SU-DHL-6 (cell line): ENCODE data around the gene AQP2.

Source experiments
- H2AFZ ChIP-seq: fragments of 200-600 bp; sonication (generic); 2 replicates; pipeline ENCODE4 v1.6.1; 2014; ENCODE audit warnings: low read depth, mild to moderate bottlenecking, moderate library complexity, mixed read lengths, antibody characterized with exemption, low read length; ENCODE audit not compliant: severe bottlenecking
- H3F3A ChIP-seq: fragments of 200-600 bp; shearing (Covaris generic); 2 replicates; pipeline ENCODE4 v1.6.0; 2016; ENCODE audit warnings: antibody characterized with exemption, mild to moderate bottlenecking; ENCODE audit not compliant: insufficient read depth
- H3K27ac ChIP-seq: fragments of 200-600 bp; sonication (generic); 2 replicates; pipeline ENCODE4 v1.5.1; 2016; ENCODE audit warnings: low read depth, mild to moderate bottlenecking, low read length, moderate library complexity, mixed read lengths
- H3K27me3 ChIP-seq: fragments of 200-600 bp; sonication (generic), shearing (Covaris generic); 2 replicates; pipeline ENCODE4 v1.6.0; 2014; ENCODE audit warnings: mild to moderate bottlenecking, low read length
- H3K36me3 ChIP-seq: fragments of 200-600 bp; sonication (generic); 2 replicates; pipeline ENCODE4 v1.6.1; 2014; ENCODE audit warnings: mild to moderate bottlenecking, low read length, mixed read lengths
- H3K4me2 ChIP-seq: fragments of 300-600, 200-600 bp; shearing (Covaris generic), sonication (generic); 2 replicates; pipeline ENCODE4 v1.6.0; 2014; ENCODE audit warnings: low read length, low read depth, mild to moderate bottlenecking; ENCODE audit not compliant: poor library complexity, severe bottlenecking
- H3K4me3 ChIP-seq: fragments of 200-600 bp; sonication (generic); 2 replicates; pipeline ENCODE4 v1.5.1; 2014; ENCODE audit warnings: antibody characterized with exemption, low read length, mild to moderate bottlenecking, mixed read lengths; ENCODE audit not compliant: insufficient read depth, poor library complexity, severe bottlenecking
- H3K79me2 ChIP-seq: fragments of 200-600 bp; sonication (generic); 2 replicates; pipeline ENCODE4 v1.6.1; 2014; ENCODE audit warnings: mild to moderate bottlenecking, low read length, moderate library complexity; ENCODE audit not compliant: insufficient read depth
- H3K9ac ChIP-seq: fragments of 200-600 bp; sonication (generic); 2 replicates; pipeline ENCODE4 v1.7.0; 2014; ENCODE audit warnings: mild to moderate bottlenecking, low read length
- H3K9me2 ChIP-seq: fragments of 200-600 bp; sonication (generic); replicated peaks from 2 replicates; pipeline ENCODE4 v1.6.1; 2014; ENCODE audit warnings: low read length; ENCODE audit not compliant: insufficient read depth
- H3K9me3 ChIP-seq: fragments of 200-600 bp; sonication (generic); 2 replicates; pipeline ENCODE4 v1.6.1; 2014; ENCODE audit warnings: low read length, mixed read lengths; ENCODE audit not compliant: insufficient read depth
- H4K20me1 ChIP-seq: fragments of 200-600 bp; sonication (generic); 2 replicates; pipeline ENCODE4 v1.6.1; 2014; ENCODE audit warnings: low read depth, mild to moderate bottlenecking, antibody characterized with exemption, low read length, moderate library complexity, mixed read lengths
- EZH2phosphoT487 ChIP-seq: fragments of 200-600 bp; sonication (generic), shearing (Covaris generic); conservative IDR thresholded peaks from 2 replicates; pipeline ENCODE4 v1.6.1; 2018; ENCODE audit warnings: mild to moderate bottlenecking, antibody characterized with exemption, low read length, moderate library complexity, mixed read lengths
- TF ChIP-seq, protein P1 (sequence below): fragments of 200-600 bp; sonication (generic); IDR thresholded peaks from one replicate; pipeline ENCODE4 v1.5.1; 2017; ENCODE audit warnings: antibody characterized with exemption, mild to moderate bottlenecking, low read length, moderate library complexity; ENCODE audit not compliant: insufficient read depth, poor library complexity, severe bottlenecking

Gene AQP2

DNA sequence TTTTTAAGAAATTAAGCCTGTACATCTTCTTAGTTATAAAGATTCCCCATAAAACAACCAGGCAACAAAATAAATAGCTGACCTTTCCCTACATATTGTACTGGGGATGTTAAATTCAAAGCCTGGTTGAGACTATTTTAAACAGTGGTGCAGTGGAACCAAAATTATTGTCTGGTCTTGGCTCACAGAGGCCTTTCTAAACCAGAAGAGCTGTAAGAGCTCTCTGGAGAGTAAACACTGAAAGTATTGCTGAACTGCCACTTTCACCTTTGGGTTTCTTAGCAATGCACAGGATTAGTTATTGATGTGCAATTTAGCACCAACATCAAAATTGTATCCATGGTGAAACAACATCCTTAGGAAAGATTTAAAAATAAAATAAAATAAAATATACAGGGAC lies 54.2 kb downstream of the AQP2 start:
- peaks cover 18% of the 10 kb centered on the region for H3K79me2 ChIP-seq
- no peak overlapping the region for H3K9ac ChIP-seq

DNA sequence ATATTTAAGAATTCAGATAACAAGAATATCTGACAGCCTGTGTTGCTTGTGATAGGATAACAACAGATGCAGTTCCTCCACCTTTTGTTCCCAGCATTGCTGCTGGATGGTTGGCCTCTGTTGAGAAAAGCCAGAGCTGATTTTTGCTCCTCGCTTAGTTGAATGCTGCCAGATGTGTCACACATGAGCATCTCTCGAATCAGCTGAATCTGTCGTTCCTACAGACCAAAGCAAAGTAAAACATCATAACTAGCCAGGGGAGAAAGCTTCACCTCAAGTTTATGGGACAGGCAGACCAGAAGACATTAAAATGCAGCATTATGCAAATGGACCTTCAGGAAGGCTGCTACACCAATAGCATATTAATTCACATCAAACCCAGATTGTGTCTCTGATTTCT lies 54.6 kb downstream of the AQP2 start:
- Histone ChIP-seq H2AFZ (no peak overlapping the region), H4K20me1 (no peaks in the 10 kb centered on the region), H3K9me3 (no peaks in the 10 kb centered on the region), H3K9ac (no peak overlapping the region), H3K4me2 (no peak overlapping the region), H3K27ac (no peak overlapping the region), H3K4me3 (no peak overlapping the region), H3K79me2 (peaks cover 23% of the 10 kb centered on the region), H3K36me3 (peaks cover 58% of the 10 kb centered on the region; the same call in 1 of the 2 replicates), H3F3A (no peaks in the 10 kb centered on the region), H3K27me3 (no peaks in the 10 kb centered on the region), H3K9me2 (no peaks in the 10 kb centered on the region)
- TF ChIP-seq EZH2phosphoT487 = no peak
- TF ChIP-seq, protein P1, sequence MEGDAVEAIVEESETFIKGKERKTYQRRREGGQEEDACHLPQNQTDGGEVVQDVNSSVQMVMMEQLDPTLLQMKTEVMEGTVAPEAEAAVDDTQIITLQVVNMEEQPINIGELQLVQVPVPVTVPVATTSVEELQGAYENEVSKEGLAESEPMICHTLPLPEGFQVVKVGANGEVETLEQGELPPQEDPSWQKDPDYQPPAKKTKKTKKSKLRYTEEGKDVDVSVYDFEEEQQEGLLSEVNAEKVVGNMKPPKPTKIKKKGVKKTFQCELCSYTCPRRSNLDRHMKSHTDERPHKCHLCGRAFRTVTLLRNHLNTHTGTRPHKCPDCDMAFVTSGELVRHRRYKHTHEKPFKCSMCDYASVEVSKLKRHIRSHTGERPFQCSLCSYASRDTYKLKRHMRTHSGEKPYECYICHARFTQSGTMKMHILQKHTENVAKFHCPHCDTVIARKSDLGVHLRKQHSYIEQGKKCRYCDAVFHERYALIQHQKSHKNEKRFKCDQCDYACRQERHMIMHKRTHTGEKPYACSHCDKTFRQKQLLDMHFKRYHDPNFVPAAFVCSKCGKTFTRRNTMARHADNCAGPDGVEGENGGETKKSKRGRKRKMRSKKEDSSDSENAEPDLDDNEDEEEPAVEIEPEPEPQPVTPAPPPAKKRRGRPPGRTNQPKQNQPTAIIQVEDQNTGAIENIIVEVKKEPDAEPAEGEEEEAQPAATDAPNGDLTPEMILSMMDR = no peak

More for the DNA sequence above, 54.2 kb downstream of the AQP2 start:
- Histone ChIP-seq H2AFZ (no peak overlapping the region), H3K4me2 (no peak overlapping the region), H3K9me3 (no peaks in the 10 kb centered on the region), H3K4me3 (no peak overlapping the region), H4K20me1 (no peaks in the 10 kb centered on the region), H3K9me2 (no peaks in the 10 kb centered on the region), H3K36me3 (peaks cover 54% of the 10 kb centered on the region; the same call in 1 of the 2 replicates), H3K27ac (no peak overlapping the region), H3K27me3 (no peaks in the 10 kb centered on the region), H3F3A (no peaks in the 10 kb centered on the region)
- TF ChIP-seq, protein P1 = no peak
- no peak for TF ChIP-seq EZH2phosphoT487

DNA sequence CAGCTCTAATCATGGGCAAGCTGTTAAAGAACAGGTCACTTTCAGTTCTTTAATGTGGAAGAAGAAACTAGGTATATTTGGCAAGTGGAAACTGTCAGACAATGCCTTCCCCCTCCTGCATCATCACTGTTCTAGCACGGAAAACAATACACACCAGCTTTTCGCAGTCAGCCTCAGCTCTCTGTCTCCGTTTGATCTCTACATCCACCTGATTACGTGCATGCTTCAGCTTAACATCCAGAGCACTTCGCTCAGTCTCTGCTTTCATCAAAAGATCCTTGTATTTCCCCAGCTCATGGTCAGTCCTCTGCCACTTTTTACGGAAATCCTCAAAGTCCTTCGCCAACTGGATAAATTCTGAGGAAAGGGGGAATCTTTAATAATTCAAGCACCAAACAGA lies 55.7 kb downstream of the AQP2 start:
- no peaks in the 10 kb centered on the region for H3K27me3 ChIP-seq
- TF ChIP-seq EZH2phosphoT487 = no peak
- TF ChIP-seq, protein P1 = no peak
- no peaks in the 10 kb centered on the region for H3K9me3 ChIP-seq
- H3F3A ChIP-seq = no peaks in the 10 kb centered on the region
- no peaks in the 10 kb centered on the region for H3K9me2 ChIP-seq
- H3K9ac ChIP-seq = no peak overlapping the region
- no peak overlapping the region for H2AFZ ChIP-seq
- peaks cover 25% of the 10 kb centered on the region for H3K79me2 ChIP-seq
- no peak overlapping the region for H3K4me3 ChIP-seq
- no peaks in the 10 kb centered on the region for H4K20me1 ChIP-seq
- peaks cover 53% of the 10 kb centered on the region; the same call in 1 of the 2 replicates for H3K36me3 ChIP-seq
- no peak overlapping the region for H3K4me2 ChIP-seq
- no peak overlapping the region for H3K27ac ChIP-seq
